ENCODE data around the gene SEC62. TPM values are rescaled to one million over a fixed set of nuclear protein-coding genes. Genes with fewer than 3 reads are reported as not detected.

Gene SEC62
- total RNA-seq, 1 donor from 2014 or later, result 34.8 TPM

- no peak overlapping the region for H3K4me3 ChIP-seq (ENCODE audit: low read depth, low read length)
- no peak for DNase-seq (ENCODE audit: low read depth)
- TF ChIP-seq, protein P1, sequence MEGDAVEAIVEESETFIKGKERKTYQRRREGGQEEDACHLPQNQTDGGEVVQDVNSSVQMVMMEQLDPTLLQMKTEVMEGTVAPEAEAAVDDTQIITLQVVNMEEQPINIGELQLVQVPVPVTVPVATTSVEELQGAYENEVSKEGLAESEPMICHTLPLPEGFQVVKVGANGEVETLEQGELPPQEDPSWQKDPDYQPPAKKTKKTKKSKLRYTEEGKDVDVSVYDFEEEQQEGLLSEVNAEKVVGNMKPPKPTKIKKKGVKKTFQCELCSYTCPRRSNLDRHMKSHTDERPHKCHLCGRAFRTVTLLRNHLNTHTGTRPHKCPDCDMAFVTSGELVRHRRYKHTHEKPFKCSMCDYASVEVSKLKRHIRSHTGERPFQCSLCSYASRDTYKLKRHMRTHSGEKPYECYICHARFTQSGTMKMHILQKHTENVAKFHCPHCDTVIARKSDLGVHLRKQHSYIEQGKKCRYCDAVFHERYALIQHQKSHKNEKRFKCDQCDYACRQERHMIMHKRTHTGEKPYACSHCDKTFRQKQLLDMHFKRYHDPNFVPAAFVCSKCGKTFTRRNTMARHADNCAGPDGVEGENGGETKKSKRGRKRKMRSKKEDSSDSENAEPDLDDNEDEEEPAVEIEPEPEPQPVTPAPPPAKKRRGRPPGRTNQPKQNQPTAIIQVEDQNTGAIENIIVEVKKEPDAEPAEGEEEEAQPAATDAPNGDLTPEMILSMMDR (conservative IDR thresholded peaks at IDR 0.05; ENCODE audit: low read depth, low read length), result no peak
Measured at GRCh38 chr3:169939320-169939719, 27.3 kb upstream of the SEC62 start.

DNA sequence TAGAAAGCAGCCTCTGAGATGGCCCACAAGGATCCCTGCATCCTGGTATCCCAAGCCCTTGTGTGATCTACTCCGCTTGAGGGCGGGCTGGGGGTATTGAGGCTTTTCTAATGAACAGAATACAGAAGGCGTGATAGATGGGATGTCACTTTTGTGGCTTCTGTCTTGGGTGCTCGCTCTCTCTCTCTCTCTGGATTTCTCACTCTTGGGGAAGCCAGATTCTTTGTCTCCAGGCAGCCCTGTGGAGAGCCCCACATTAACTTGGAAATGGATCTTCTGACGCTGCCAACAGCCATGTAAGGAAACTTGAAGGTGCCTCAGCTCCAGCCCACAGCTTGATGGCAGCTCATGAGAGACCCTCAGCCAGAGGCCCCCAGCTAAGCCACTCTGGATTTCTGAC is 26.9 kb upstream of the SEC62 start:
- TF ChIP-seq, protein P1 (conservative IDR thresholded peaks at IDR 0.05; ENCODE audit: low read depth, low read length), result no peak
- no peak for DNase-seq (ENCODE audit: low read depth)

GRCh38 chr3:169940470-169941181 is 26.0 kb upstream of the SEC62 start:
- no peak overlapping the region for H3K4me3 ChIP-seq (ENCODE audit: low read depth, low read length)
- TF ChIP-seq, protein P1 (conservative IDR thresholded peaks at IDR 0.05; ENCODE audit: low read depth, low read length), result no peak
- DNase-seq (ENCODE audit: low read depth), result no peak

More for the DNA sequence above, 26.9 kb upstream of the SEC62 start:
- H3K4me3 ChIP-seq (ENCODE audit: low read depth, low read length), result no peak overlapping the region

GRCh38 chr3:169945313-169945712 is 21.3 kb upstream of the SEC62 start:
- TF ChIP-seq, protein P1 (conservative IDR thresholded peaks at IDR 0.05; ENCODE audit: low read depth, low read length), result no peak
- DNase-seq (ENCODE audit: low read depth), result no peak

DNA sequence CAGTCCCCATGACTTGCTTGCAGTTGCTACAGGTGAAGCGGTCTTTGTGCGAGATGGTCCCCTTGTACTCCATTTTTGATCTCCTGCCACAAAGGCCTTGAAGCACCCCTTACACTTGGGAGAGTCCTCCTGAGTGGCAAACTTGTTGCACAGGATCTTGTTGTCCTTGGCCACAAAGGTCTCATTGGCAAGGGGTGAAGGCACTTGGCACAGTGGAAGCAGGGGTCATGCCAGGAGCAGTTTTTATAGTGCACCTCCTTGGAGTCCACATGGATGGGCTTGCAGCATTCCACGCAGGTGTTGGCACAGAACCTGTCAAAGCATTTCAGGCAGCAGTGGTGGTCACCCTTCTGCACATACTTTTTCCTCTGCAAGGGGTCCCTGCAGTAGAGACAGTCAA is 20.3 kb upstream of the SEC62 start:
- no peak overlapping the region for H3K4me3 ChIP-seq (ENCODE audit: low read depth, low read length)
- no peak for DNase-seq (ENCODE audit: low read depth)
- TF ChIP-seq, protein P1 (conservative IDR thresholded peaks at IDR 0.05; ENCODE audit: low read depth, low read length), result no peak

More at GRCh38 chr3:169945313-169945712, 21.3 kb upstream of the SEC62 start:
- no peak overlapping the region for H3K4me3 ChIP-seq (ENCODE audit: low read depth, low read length)

- TF ChIP-seq, protein P1 (conservative IDR thresholded peaks at IDR 0.05; ENCODE audit: low read depth, low read length), result no peak
- H3K4me3 ChIP-seq (ENCODE audit: low read depth, low read length), result no peak overlapping the region
- DNase-seq (ENCODE audit: low read depth), result no peak
Measured at GRCh38 chr3:169948559-169949448, 17.8 kb upstream of the SEC62 start.
